Panc1 (cell line): Measurements from ENCODE around the gene TTLL11. TPM values are rescaled to one million over a fixed set of nuclear protein-coding genes. Genes with fewer than 3 reads are reported as not detected.

ENCODE experiments used
- ATAC-seq: fragments of 200-7000 bp; cut with Tn5 transposase; 2 replicates; pipeline ENCODE4 v1.9.1; 2020; ENCODE audit warnings: mild to moderate bottlenecking, moderate library complexity
- BruUV-seq: library from RNA; stranded (reverse); fragments of 400-500 nt; replicated peaks from 2 replicates; lab custom pipeline; 2021; lab: Mats Ljungman, UMichigan
- CTCF ChIA-PET: fragments of 300-600 bp; sonication (Branson Sonifier 250); formaldehyde crosslinking; loops from one replicate; lab custom pipeline; 2022; ENCODE audit warnings: antibody characterized with exemption; lab: Charles Lee
- POLR2A ChIA-PET: fragments of 300-600 bp; sonication (Branson Sonifier 250); formaldehyde crosslinking; loops from one replicate; lab custom pipeline; 2022; ENCODE audit warnings: antibody characterized with exemption; lab: Charles Lee
- DNase-seq: peaks from one replicate; pipeline ENCODE4 v3.0.0-alpha.2; 2010; ENCODE audit warnings: low read depth, low spot score
- H3K27ac ChIP-seq: 2 replicates; pipeline ENCODE4 v1.5.1; 2011; ENCODE audit warnings: mild to moderate bottlenecking, low read length, inconsistent platforms
- H3K27me3 ChIP-seq: fragments of 200-500 bp; sonication (Bioruptor generic); 2 replicates; pipeline ENCODE4 v1.6.0; 2014; ENCODE audit warnings: low read length, inconsistent platforms; ENCODE audit not compliant: control insufficient read depth, insufficient read depth
- H3K36me3 ChIP-seq: fragments of 200-500 bp; sonication (Bioruptor generic); 2 replicates; pipeline ENCODE4 v1.5.1; 2014; ENCODE audit warnings: inconsistent platforms, mild to moderate bottlenecking, low read length, moderate library complexity; ENCODE audit not compliant: control insufficient read depth, insufficient read depth
- H3K4me1 ChIP-seq: 2 replicates; pipeline ENCODE4 v1.5.1; 2011; ENCODE audit warnings: inconsistent platforms, mild to moderate bottlenecking, low read length, moderate library complexity; ENCODE audit not compliant: control insufficient read depth, insufficient read depth
- H3K4me3 ChIP-seq, 2 experiments: 2 replicates each; pipeline ENCODE4 v1.5.1; 2011 to 2012; ENCODE audit warnings: low read depth in 2 of 2, low read length in 2 of 2, mild to moderate bottlenecking in 2 of 2, inconsistent platforms in 1 of 2, moderate library complexity in 1 of 2
- H3K9me3 ChIP-seq: fragments of 200-500 bp; sonication (Bioruptor generic); 2 replicates; pipeline ENCODE4 v1.5.1; 2014; ENCODE audit warnings: low read depth, mild to moderate bottlenecking, inconsistent platforms, low read length, moderate library complexity; ENCODE audit not compliant: control insufficient read depth, insufficient read depth
- POLR2AphosphoS5 ChIP-seq: IDR thresholded peaks from 2 replicates; pipeline ENCODE4 v1.6.1; 2012; ENCODE audit warnings: mild to moderate bottlenecking, low read depth, low read length, moderate library complexity
- SIN3A ChIP-seq: IDR thresholded peaks from 2 replicates; pipeline ENCODE4 v1.6.1; 2012; ENCODE audit warnings: low read depth, mild to moderate bottlenecking, low read length, moderate library complexity, borderline replicate concordance; ENCODE audit not compliant: insufficient read depth
- TCF7L2 ChIP-seq: IDR thresholded peaks from 2 replicates; pipeline ENCODE4 v1.6.1; 2011; ENCODE audit warnings: mild to moderate bottlenecking, low read depth, low read length, inconsistent platforms
- in situ Hi-C: cut with HindIII; loops from 2 replicates; pipeline ENCODE4 v1.10.0; 2016; ENCODE audit warnings: low sequenced_read_pairs, low pct_unique_long_range_greater_than_20kb
- intact Hi-C: fragments of 100-400 bp; cut with micrococcal nuclease; formaldehyde crosslinking; loops from one replicate; pipeline ENCODE4 v1.10.0; 2022; ENCODE audit not compliant: unreplicated experiment
- total RNA-seq: library from RNA; stranded (reverse); gene quantifications from one replicate; pipeline ENCODE4 v1.2.1, GENCODE V29; 2021; ENCODE audit not compliant: unreplicated experiment
- TF ChIP-seq, protein P1 (sequence below), 2 experiments: IDR thresholded peaks; 2 replicates each; pipeline ENCODE4 v1.6.1; 2011 to 2012; ENCODE audit warnings: low read depth in 2 of 2, control low read depth in 1 of 2, low read length in 1 of 2, mild to moderate bottlenecking in 1 of 2, moderate library complexity in 1 of 2; ENCODE audit not compliant: insufficient read depth in 1 of 2
- TF ChIP-seq, protein P2 (sequence below): fragments of 450-650 bp; IDR thresholded peaks from 2 replicates; pipeline ENCODE4 v1.5.1; 2017; ENCODE audit warnings: mild to moderate bottlenecking

The TTLL11 gene
- total RNA-seq, 1 experiment from 2014 or later = 1.1 TPM

DNA sequence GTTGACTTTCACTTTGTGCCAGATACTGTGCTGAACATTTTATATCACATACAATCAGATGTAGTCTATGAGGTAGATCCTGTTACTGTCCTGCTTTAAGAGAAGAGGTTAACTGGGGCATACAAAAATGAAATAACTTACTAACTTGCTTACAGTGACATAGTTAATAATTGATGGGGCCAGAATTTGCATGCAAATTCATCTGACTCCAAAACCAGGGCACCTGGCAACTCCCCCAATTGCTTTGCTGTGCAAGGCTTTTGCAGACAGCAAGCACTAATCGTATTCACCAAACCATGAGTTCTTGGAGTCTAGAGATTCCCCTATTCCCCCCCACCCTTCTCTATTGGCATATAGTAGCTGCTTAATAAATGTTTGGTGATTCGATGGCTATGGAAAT is 155.9 kb downstream of the TTLL11 start:
- ATAC-seq (no peak), DNase-seq (no peak)
- no peak for TF ChIP-seq SIN3A
- TF ChIP-seq TCF7L2 = no peak
- TF ChIP-seq, protein P1, sequence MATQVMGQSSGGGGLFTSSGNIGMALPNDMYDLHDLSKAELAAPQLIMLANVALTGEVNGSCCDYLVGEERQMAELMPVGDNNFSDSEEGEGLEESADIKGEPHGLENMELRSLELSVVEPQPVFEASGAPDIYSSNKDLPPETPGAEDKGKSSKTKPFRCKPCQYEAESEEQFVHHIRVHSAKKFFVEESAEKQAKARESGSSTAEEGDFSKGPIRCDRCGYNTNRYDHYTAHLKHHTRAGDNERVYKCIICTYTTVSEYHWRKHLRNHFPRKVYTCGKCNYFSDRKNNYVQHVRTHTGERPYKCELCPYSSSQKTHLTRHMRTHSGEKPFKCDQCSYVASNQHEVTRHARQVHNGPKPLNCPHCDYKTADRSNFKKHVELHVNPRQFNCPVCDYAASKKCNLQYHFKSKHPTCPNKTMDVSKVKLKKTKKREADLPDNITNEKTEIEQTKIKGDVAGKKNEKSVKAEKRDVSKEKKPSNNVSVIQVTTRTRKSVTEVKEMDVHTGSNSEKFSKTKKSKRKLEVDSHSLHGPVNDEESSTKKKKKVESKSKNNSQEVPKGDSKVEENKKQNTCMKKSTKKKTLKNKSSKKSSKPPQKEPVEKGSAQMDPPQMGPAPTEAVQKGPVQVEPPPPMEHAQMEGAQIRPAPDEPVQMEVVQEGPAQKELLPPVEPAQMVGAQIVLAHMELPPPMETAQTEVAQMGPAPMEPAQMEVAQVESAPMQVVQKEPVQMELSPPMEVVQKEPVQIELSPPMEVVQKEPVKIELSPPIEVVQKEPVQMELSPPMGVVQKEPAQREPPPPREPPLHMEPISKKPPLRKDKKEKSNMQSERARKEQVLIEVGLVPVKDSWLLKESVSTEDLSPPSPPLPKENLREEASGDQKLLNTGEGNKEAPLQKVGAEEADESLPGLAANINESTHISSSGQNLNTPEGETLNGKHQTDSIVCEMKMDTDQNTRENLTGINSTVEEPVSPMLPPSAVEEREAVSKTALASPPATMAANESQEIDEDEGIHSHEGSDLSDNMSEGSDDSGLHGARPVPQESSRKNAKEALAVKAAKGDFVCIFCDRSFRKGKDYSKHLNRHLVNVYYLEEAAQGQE (IDR thresholded peaks at IDR 0.05; ENCODE audit: insufficient read depth in 1 of 2, low read depth in 2 of 2, low read length in 1 of 2) = no peak
- TF ChIP-seq, protein P2, sequence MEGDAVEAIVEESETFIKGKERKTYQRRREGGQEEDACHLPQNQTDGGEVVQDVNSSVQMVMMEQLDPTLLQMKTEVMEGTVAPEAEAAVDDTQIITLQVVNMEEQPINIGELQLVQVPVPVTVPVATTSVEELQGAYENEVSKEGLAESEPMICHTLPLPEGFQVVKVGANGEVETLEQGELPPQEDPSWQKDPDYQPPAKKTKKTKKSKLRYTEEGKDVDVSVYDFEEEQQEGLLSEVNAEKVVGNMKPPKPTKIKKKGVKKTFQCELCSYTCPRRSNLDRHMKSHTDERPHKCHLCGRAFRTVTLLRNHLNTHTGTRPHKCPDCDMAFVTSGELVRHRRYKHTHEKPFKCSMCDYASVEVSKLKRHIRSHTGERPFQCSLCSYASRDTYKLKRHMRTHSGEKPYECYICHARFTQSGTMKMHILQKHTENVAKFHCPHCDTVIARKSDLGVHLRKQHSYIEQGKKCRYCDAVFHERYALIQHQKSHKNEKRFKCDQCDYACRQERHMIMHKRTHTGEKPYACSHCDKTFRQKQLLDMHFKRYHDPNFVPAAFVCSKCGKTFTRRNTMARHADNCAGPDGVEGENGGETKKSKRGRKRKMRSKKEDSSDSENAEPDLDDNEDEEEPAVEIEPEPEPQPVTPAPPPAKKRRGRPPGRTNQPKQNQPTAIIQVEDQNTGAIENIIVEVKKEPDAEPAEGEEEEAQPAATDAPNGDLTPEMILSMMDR = no peak
- TF ChIP-seq POLR2AphosphoS5 = no peak
- H3K4me3 ChIP-seq = no peak overlapping the region
- in situ Hi-C loops = no loop called here
- H3K4me1 ChIP-seq = no peaks in the 10 kb centered on the region
- no peaks in the 10 kb centered on the region for H3K36me3 ChIP-seq
- intact Hi-C loops = no loop called here
- no peak overlapping the region for H3K27ac ChIP-seq
- no peaks in the 10 kb centered on the region; the same call in 1 of the 2 replicates for H3K27me3 ChIP-seq
- no TSS peak for BruUV-seq
- POLR2A ChIA-PET = no interaction called here
- CTCF ChIA-PET = no interaction called here
- H3K9me3 ChIP-seq = no peaks in the 10 kb centered on the region

DNA sequence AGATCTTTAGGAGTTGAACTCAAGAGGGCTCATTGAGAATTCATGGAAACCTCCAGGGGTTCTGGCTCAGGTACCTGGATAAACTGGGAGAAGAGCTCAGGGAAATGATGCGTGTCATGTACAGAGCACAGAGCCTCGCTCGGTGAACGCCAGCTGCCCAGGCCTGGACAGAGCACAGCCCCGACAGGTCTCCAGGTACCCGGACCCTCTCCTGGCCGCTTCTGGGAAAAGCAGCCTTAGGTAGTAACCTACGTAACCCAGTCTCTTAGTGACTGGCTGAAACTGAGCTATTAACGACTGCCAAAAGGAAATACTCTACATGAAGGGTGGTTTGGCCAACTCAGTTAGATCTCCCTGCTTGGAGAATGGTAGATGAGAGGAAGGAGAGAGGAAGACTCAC is 157.4 kb downstream of the TTLL11 start:
- ATAC-seq = no peak
- intact Hi-C loops = no loop called here
- BruUV-seq = no TSS peak

More for the DNA sequence above, 157.4 kb downstream of the TTLL11 start:
- CTCF ChIA-PET = no interaction called here
- H3K27ac ChIP-seq = no peak overlapping the region
- no peak for DNase-seq
- POLR2A ChIA-PET = no interaction called here
- H3K36me3 ChIP-seq = no peaks in the 10 kb centered on the region
- TF ChIP-seq, protein P2 = no peak
- TF ChIP-seq POLR2AphosphoS5 (no peak), TCF7L2 (no peak), SIN3A (no peak)
- TF ChIP-seq, protein P1 (IDR thresholded peaks at IDR 0.05; ENCODE audit: insufficient read depth in 1 of 2, low read depth in 2 of 2, low read length in 1 of 2) = no peak
- H3K4me1 ChIP-seq = no peaks in the 10 kb centered on the region
- in situ Hi-C loops = no loop called here
- no peaks in the 10 kb centered on the region; the same call in 1 of the 2 replicates for H3K27me3 ChIP-seq
- H3K9me3 ChIP-seq = no peaks in the 10 kb centered on the region
- H3K4me3 ChIP-seq = no peak overlapping the region
